ENCODE results near the gene ZMAT2.
A peak's percentile ranks its signal among the peaks of the same experiment; 100 is the strongest.
"Not testable (repeated sequence)": the region's sequence is repeated elsewhere in the genome, so short reads cannot be mapped to it uniquely, and the experiment has no call there.

Gene ZMAT2

DNA sequence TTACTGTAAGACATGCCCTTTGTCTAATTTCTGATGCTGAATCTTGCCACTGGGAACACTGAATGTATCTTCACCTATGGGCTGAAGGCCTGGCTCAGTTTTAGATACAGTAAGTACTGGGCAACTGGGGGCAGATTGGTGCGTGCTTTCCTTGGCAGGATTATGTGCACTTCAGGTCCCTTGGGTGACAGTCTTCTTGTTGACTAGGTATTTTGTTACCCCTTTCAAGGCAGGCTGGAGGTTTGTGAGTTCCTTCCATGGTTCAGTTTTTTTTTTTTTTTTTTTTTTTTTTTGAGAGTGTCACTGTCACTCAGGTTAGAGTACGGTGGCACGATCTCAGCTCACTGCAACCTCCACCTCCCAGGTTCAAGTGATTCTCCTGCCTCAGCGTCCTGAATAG lies 7.6 kb downstream of the ZMAT2 start:
- POLR2A ChIA-PET = interaction anchor here (0.6 to 1.1 kb wide), 2 partner anchors 11 to 601 kb away, joined by 3 to 4 read pairs; no protein-coding TSS in a partner anchor
- TF ChIP-seq, protein P1, sequence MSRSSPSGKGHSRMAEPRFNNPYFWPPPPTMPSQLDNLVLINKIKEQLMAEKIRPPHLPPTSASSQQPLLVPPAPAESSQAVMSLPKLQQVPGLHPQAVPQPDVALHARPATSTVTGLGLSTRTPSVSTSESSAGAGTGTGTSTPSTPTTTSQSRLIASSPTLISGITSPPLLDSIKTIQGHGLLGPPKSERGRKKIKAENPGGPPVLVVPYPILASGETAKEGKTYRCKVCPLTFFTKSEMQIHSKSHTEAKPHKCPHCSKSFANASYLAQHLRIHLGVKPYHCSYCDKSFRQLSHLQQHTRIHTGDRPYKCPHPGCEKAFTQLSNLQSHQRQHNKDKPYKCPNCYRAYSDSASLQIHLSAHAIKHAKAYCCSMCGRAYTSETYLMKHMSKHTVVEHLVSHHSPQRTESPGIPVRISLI (tag by site-specific recombination; IDR thresholded peaks at IDR 0.05) = peak; percentile 76; the same call in 1 of the 2 replicates
- TF ChIP-seq ZNF791 (tag by site-specific recombination; IDR thresholded peaks at IDR 0.05) = no peak
- Histone ChIP-seq H3K9me3 (ENCODE audit: control insufficient read depth, insufficient read depth, low read depth, low read length) (no peaks in the 10 kb centered on the region), H3K4me3 (ENCODE audit: low read depth, low read length) (no peak overlapping the region), H3K27ac (ENCODE audit: extremely low read depth, low read depth, low read length) (no peak overlapping the region), H3K4me1 (ENCODE audit: control insufficient read depth, insufficient read depth, low read length) (no peaks in the 10 kb centered on the region), H3K36me3 (ENCODE audit: control insufficient read depth in 2 of 2, insufficient read depth in 1 of 2, low read length in 2 of 2) (peaks cover 33 to 50% of the 10 kb centered on the region in 2 experiments)
- CTCF ChIA-PET = interaction anchor here (0.6 to 1.5 kb wide), 4 partner anchors 16 to 442 kb away, joined by 3 to 4 read pairs (median 4); partner anchors contain the start of genes HARS1 and HARS2

DNA sequence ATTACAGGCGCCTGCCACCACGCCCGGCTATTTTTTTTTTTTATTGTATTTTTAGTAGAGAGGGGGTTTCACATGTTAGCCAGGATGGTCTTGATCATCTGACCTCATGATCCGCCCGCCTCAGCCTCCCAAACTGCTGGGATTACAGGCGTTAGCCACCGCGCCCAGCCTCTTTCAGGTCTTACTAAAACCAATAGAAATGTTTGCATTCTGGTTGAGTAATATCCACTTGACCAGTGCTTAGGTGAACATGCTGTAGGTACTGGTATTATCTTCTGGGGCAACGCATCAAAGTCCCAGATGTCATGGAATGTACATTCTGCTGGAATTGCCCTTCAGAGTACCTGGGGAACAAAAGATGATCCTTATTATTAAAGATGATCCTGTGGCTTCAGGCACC lies 8.5 kb downstream of the ZMAT2 start:
- POLR2A ChIA-PET = interaction anchor here (1.0 to 1.1 kb wide), 3 partner anchors 9 to 61 kb away, joined by 3 to 8 read pairs (median 3); partner anchors contain the start of genes IK, NDUFA2 and ZMAT2
- peaks cover 23 to 40% of the 10 kb centered on the region in 2 experiments for H3K36me3 ChIP-seq (ENCODE audit: control insufficient read depth in 2 of 2, insufficient read depth in 1 of 2, low read length in 2 of 2)
- H3K4me1 ChIP-seq (ENCODE audit: control insufficient read depth, insufficient read depth, low read length); H3K9me3 ChIP-seq (ENCODE audit: control insufficient read depth, insufficient read depth, low read depth, low read length); H3K4me3 ChIP-seq (ENCODE audit: low read depth, low read length); H3K27ac ChIP-seq (ENCODE audit: extremely low read depth, low read depth, low read length): not testable (repeated sequence)
- CTCF ChIA-PET = interaction anchor here (1.5 kb wide), 1 partner anchor 17 kb away, joined by 4 read pairs; the partner anchor contains the start of genes HARS1 and HARS2

DNA sequence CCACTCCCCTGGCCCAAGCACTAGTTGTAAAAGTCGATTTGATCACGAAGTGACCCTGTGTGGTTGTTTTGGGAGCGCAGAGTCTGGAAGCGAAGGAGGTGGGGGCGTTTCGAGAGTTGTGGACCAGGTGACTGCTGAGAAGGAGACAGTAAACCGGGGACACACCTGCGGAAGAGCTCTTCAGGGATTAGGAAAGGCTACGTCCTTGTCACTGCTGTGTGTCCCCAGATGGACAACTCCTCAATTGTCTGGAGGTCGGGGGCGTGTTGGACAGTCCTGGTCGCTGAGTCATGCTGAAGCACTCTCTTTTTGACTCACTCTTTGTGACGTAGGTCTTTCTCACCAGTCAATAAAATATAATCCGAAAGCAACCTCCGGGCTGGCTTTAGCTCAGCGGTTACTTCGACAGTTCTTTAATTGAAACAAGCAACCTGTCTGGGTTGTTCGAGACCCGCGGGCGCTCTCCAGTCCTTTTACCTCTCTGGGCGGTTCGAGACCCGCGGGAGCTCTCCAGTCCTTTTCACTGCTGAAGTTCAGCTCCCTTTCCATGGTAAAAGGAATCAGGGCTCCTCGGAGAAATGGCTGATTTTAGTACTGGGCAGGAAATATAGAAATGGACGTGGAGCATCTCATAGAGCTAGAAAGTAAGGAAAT lies 10.8 kb downstream of the ZMAT2 start:
- Histone ChIP-seq H3K27ac (ENCODE audit: extremely low read depth, low read depth, low read length) (peak overlapping the region; percentile 50), H3K36me3 (ENCODE audit: control insufficient read depth in 2 of 2, insufficient read depth in 1 of 2, low read length in 2 of 2) (peaks cover 6 to 17% of the 10 kb centered on the region in 2 experiments), H3K4me1 (ENCODE audit: control insufficient read depth, insufficient read depth, low read length) (no peaks in the 10 kb centered on the region), H3K4me3 (ENCODE audit: low read depth, low read length) (peak overlapping the region; percentile 56), H3K9me3 (ENCODE audit: control insufficient read depth, insufficient read depth, low read depth, low read length) (no peaks in the 10 kb centered on the region)
- POLR2A ChIA-PET = interaction anchor here (0.6 to 3.6 kb wide), 19 partner anchors 8 to 365 kb away, joined by 3 to 23 read pairs (median 5); partner anchors contain the start of genes ANKHD1, APBB3, HARS1 and HARS2
- CTCF ChIA-PET = interaction anchor here (0.6 to 1.3 kb wide), 8 partner anchors 9 to 466 kb away, joined by 3 to 11 read pairs (median 4); partner anchors contain the start of genes HARS1 and HARS2
- TF ChIP-seq KLF8 (tag by site-specific recombination; IDR thresholded peaks at IDR 0.05) (peak; percentile 69), ZNF843 (tag by site-specific recombination; IDR thresholded peaks at IDR 0.05) (peak; percentile 53), ZNF132 (tag by site-specific recombination; IDR thresholded peaks at IDR 0.05; ENCODE audit: borderline replicate concordance) (no peak), ZNF2 (tag by site-specific recombination; IDR thresholded peaks at IDR 0.05) (peak; percentile 91), GFI1B (tag by site-specific recombination; IDR thresholded peaks at IDR 0.05) (no peak), OSR2 (tag by site-specific recombination; IDR thresholded peaks at IDR 0.05) (peak; percentile 45; the same call in 1 of the 2 replicates), ZBTB20 (tag by site-specific recombination; IDR thresholded peaks at IDR 0.05) (no peak), ZNF404 (tag by site-specific recombination; IDR thresholded peaks at IDR 0.05) (no peak), ZNF248 (tag by site-specific recombination; IDR thresholded peaks at IDR 0.05) (no peak), KLF9 (tag by site-specific recombination; IDR thresholded peaks at IDR 0.05; ENCODE audit: low read depth) (peak; percentile 92), ZNF175 (tag by site-specific recombination; IDR thresholded peaks at IDR 0.05) (no peak), ZNF558 (tag by site-specific recombination; IDR thresholded peaks at IDR 0.05) (peak; percentile 64; the same call in 1 of the 2 replicates), IKZF3 (tag by site-specific recombination; IDR thresholded peaks at IDR 0.05) (peak; percentile 97), ZNF19 (tag by site-specific recombination; IDR thresholded peaks at IDR 0.05; ENCODE audit: low read depth) (no peak), GLIS2 (tag by site-specific recombination; IDR thresholded peaks at IDR 0.05) (no peak), ZNF610 (tag by site-specific recombination; IDR thresholded peaks at IDR 0.05; ENCODE audit: borderline replicate concordance) (peak; percentile 82; the same call in 1 of the 2 replicates), ZNF121 (tag by site-specific recombination; IDR thresholded peaks at IDR 0.05) (0 out of 2 replicates have a peak, but pooled peaks have one; percentile 10)
- TF ChIP-seq, protein P2, sequence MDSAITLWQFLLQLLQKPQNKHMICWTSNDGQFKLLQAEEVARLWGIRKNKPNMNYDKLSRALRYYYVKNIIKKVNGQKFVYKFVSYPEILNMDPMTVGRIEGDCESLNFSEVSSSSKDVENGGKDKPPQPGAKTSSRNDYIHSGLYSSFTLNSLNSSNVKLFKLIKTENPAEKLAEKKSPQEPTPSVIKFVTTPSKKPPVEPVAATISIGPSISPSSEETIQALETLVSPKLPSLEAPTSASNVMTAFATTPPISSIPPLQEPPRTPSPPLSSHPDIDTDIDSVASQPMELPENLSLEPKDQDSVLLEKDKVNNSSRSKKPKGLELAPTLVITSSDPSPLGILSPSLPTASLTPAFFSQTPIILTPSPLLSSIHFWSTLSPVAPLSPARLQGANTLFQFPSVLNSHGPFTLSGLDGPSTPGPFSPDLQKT (IDR thresholded peaks at IDR 0.05; ENCODE audit: borderline replicate concordance, low read depth, low read length) = no peak
- TF ChIP-seq, protein P3, sequence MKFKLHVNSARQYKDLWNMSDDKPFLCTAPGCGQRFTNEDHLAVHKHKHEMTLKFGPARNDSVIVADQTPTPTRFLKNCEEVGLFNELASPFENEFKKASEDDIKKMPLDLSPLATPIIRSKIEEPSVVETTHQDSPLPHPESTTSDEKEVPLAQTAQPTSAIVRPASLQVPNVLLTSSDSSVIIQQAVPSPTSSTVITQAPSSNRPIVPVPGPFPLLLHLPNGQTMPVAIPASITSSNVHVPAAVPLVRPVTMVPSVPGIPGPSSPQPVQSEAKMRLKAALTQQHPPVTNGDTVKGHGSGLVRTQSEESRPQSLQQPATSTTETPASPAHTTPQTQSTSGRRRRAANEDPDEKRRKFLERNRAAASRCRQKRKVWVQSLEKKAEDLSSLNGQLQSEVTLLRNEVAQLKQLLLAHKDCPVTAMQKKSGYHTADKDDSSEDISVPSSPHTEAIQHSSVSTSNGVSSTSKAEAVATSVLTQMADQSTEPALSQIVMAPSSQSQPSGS (tag by site-specific recombination; IDR thresholded peaks at IDR 0.05; ENCODE audit: low read depth) = peak; percentile 83
- TF ChIP-seq, protein P4, sequence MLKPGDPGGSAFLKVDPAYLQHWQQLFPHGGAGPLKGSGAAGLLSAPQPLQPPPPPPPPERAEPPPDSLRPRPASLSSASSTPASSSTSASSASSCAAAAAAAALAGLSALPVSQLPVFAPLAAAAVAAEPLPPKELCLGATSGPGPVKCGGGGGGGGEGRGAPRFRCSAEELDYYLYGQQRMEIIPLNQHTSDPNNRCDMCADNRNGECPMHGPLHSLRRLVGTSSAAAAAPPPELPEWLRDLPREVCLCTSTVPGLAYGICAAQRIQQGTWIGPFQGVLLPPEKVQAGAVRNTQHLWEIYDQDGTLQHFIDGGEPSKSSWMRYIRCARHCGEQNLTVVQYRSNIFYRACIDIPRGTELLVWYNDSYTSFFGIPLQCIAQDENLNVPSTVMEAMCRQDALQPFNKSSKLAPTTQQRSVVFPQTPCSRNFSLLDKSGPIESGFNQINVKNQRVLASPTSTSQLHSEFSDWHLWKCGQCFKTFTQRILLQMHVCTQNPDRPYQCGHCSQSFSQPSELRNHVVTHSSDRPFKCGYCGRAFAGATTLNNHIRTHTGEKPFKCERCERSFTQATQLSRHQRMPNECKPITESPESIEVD (tag by site-specific recombination; IDR thresholded peaks at IDR 0.05) = no peak
- TF ChIP-seq, protein P5, sequence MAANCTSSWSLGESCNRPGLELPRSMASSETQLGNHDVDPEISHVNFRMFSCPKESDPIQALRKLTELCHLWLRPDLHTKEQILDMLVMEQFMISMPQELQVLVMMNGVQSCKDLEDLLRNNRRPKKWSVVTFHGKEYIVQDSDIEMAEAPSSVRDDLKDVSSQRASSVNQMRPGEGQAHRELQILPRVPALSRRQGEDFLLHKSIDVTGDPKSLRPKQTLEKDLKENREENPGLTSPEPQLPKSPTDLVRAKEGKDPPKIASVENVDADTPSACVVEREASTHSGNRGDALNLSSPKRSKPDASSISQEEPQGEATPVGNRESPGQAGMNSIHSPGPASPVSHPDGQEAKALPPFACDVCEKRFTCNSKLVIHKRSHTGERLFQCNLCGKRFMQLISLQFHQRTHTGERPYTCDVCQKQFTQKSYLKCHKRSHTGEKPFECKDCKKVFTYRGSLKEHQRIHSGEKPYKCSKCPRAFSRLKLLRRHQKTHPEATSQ (tag by site-specific recombination; IDR thresholded peaks at IDR 0.05) = no peak

All from HEK293 (cell line).